ENCODE data around the gene NALCN.

- TF ChIP-seq, protein P1, sequence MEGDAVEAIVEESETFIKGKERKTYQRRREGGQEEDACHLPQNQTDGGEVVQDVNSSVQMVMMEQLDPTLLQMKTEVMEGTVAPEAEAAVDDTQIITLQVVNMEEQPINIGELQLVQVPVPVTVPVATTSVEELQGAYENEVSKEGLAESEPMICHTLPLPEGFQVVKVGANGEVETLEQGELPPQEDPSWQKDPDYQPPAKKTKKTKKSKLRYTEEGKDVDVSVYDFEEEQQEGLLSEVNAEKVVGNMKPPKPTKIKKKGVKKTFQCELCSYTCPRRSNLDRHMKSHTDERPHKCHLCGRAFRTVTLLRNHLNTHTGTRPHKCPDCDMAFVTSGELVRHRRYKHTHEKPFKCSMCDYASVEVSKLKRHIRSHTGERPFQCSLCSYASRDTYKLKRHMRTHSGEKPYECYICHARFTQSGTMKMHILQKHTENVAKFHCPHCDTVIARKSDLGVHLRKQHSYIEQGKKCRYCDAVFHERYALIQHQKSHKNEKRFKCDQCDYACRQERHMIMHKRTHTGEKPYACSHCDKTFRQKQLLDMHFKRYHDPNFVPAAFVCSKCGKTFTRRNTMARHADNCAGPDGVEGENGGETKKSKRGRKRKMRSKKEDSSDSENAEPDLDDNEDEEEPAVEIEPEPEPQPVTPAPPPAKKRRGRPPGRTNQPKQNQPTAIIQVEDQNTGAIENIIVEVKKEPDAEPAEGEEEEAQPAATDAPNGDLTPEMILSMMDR (IDR thresholded peaks at IDR 0.05; ENCODE audit: borderline replicate concordance, extremely low read depth, low read length, poor library complexity, severe bottlenecking): no peak
- no peak for TF ChIP-seq EZH2 (IDR thresholded peaks at IDR 0.05; ENCODE audit: borderline replicate concordance, low read depth, low read length, severe bottlenecking)
These were observed 296.3 kb downstream of the NALCN start for GRCh38 chr13:101120007-101120406.

All from DND-41 (cell line).